Left ventricle myocardium inferior (tissue), 1 donor: Measurements from ENCODE around the gene ING1. TPM values are rescaled to one million over a fixed set of nuclear protein-coding genes. Genes with fewer than 3 reads are reported as not detected.

ENCODE experiments used
- DNase-seq: peaks from one replicate; pipeline ENCODE4 v3.0.0-alpha.2; 2020
- H3K27ac ChIP-seq: fragments of 200-600 bp; replicated peaks from 2 replicates; pipeline ENCODE4 v1.8.0; 2021
- H3K27me3 ChIP-seq: fragments of 200-600 bp; 2 replicates; pipeline ENCODE4 v1.8.0; 2021; ENCODE audit warnings: low read depth
- H3K36me3 ChIP-seq: fragments of 200-600 bp; 2 replicates; pipeline ENCODE4 v1.8.0; 2021
- H3K4me1 ChIP-seq: fragments of 200-600 bp; 2 replicates; pipeline ENCODE4 v1.8.0; 2021
- H3K4me3 ChIP-seq: fragments of 200-600 bp; 2 replicates; pipeline ENCODE4 v1.8.0; 2021; ENCODE audit warnings: mild to moderate bottlenecking, moderate library complexity
- H3K9me3 ChIP-seq: fragments of 200-600 bp; replicated peaks from 2 replicates; pipeline ENCODE4 v1.8.0; 2021
- CTCF ChIP-seq: fragments of 200-600 bp; IDR thresholded peaks from 2 replicates; pipeline ENCODE4 v1.8.0; 2021; ENCODE audit warnings: antibody characterized with exemption, mild to moderate bottlenecking, borderline replicate concordance
- intact Hi-C: fragments of 100-400 bp; cut with micrococcal nuclease; formaldehyde crosslinking; loops from one replicate; pipeline ENCODE4 v1.11.0; 2022
- total RNA-seq: library from RNA; stranded (reverse); fragmentation: NEBNext Ultra II Directional; extraction: Animal tissue kit (Norgen Biotek cat#: 25700); gene quantifications from one replicate; pipeline ENCODE4 v1.2.1, GENCODE V29; 2021
- donor health status: DM: no; HTN: yes; CAD: no; lungs with severe emphysema.

Gene ING1
- total RNA-seq, 1 donor from 2014 or later: 6.9 TPM

GRCh38 chr13:110696776-110697175, 16.7 kb upstream of the ING1 start:
- no peaks in the 10 kb centered on the region for H3K9me3 ChIP-seq
- no peaks in the 10 kb centered on the region for H3K4me1 ChIP-seq
- intact Hi-C loops: no loop called here
- H3K27me3 ChIP-seq: no peaks in the 10 kb centered on the region
- no peak overlapping the region for H3K4me3 ChIP-seq
- TF ChIP-seq CTCF: no peak
- no peak for DNase-seq
- no peak overlapping the region for H3K27ac ChIP-seq
- H3K36me3 ChIP-seq: peaks cover 73% of the 10 kb centered on the region

GRCh38 chr13:110697842-110698241, 15.7 kb upstream of the ING1 start:
- TF ChIP-seq CTCF: no peak
- no peak overlapping the region for H3K4me3 ChIP-seq
- H3K36me3 ChIP-seq: peaks cover 73% of the 10 kb centered on the region
- H3K27ac ChIP-seq: no peak overlapping the region
- intact Hi-C loops: no loop called here
- H3K9me3 ChIP-seq: no peaks in the 10 kb centered on the region
- H3K27me3 ChIP-seq: no peaks in the 10 kb centered on the region
- no peak for DNase-seq
- H3K4me1 ChIP-seq: peaks cover 8% of the 10 kb centered on the region

- Histone ChIP-seq H3K36me3 (peaks cover 75% of the 10 kb centered on the region), H3K4me3 (no peak overlapping the region), H3K4me1 (peaks cover 14% of the 10 kb centered on the region), H3K27ac (no peak overlapping the region), H3K9me3 (no peaks in the 10 kb centered on the region), H3K27me3 (no peaks in the 10 kb centered on the region)
- intact Hi-C loops: no loop called here
- no peak for TF ChIP-seq CTCF
- no peak for DNase-seq
These were observed 14.8 kb upstream of the ING1 start for GRCh38 chr13:110698689-110699088.

- Histone ChIP-seq H3K27me3 (no peaks in the 10 kb centered on the region), H3K4me3 (no peak overlapping the region), H3K9me3 (no peaks in the 10 kb centered on the region), H3K36me3 (peaks cover 69% of the 10 kb centered on the region), H3K27ac (no peak overlapping the region), H3K4me1 (peaks cover 22% of the 10 kb centered on the region)
- no peak for DNase-seq
- intact Hi-C loops: no loop called here
- TF ChIP-seq CTCF: no peak
These were observed 14.1 kb upstream of the ING1 start for GRCh38 chr13:110699148-110700145.

- DNase-seq: no peak
- Histone ChIP-seq H3K4me1 (peaks cover 29% of the 10 kb centered on the region), H3K27me3 (no peaks in the 10 kb centered on the region), H3K4me3 (no peak overlapping the region), H3K9me3 (no peaks in the 10 kb centered on the region), H3K36me3 (peaks cover 61% of the 10 kb centered on the region), H3K27ac (no peak overlapping the region)
- intact Hi-C loops: no loop called here
- no peak for TF ChIP-seq CTCF
These were observed 13.3 kb upstream of the ING1 start for GRCh38 chr13:110700186-110700585.
